ENCODE data around the gene UGT2B10. TPM values are rescaled to one million over a fixed set of nuclear protein-coding genes. Genes with fewer than 3 reads are reported as not detected.

The UGT2B10 gene
- polyA plus RNA-seq, 2 of the 4 experiments (the other 2 are of a cell fraction): 0.12 to 0.44 TPM

- Histone ChIP-seq H3K4me3 (no peak overlapping the region), H3K27ac (no peak overlapping the region), H3K9me3 (peaks cover 11% of the 10 kb centered on the region; the same call in 1 of the 3 replicates), H3K4me2 (no peak overlapping the region), H3K4me1 (0 out of 3 replicates have a peak, but pooled peaks cover 3% of the 10 kb centered on the region)
- DNase-seq (ENCODE audit: low read depth in 1 of 2, low spot score in 1 of 2) (no peak), FAIRE-seq (no peak), ATAC-seq (no peak)
- POLR2A ChIA-PET: no interaction called here
- CTCF ChIA-PET: interaction anchor here (1.2 kb wide), 1 partner anchor 8 kb away, joined by 3 read pairs; no protein-coding TSS in a partner anchor
- TF ChIP-seq, protein P1, sequence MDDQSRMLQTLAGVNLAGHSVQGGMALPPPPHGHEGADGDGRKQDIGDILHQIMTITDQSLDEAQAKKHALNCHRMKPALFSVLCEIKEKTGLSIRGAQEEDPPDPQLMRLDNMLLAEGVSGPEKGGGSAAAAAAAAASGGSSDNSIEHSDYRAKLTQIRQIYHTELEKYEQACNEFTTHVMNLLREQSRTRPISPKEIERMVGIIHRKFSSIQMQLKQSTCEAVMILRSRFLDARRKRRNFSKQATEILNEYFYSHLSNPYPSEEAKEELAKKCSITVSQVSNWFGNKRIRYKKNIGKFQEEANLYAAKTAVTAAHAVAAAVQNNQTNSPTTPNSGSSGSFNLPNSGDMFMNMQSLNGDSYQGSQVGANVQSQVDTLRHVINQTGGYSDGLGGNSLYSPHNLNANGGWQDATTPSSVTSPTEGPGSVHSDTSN (IDR thresholded peaks at IDR 0.05): no peak
- TF ChIP-seq E2F6 (IDR thresholded peaks at IDR 0.05; ENCODE audit: borderline replicate concordance, low read depth): no peak
These were observed 42.2 kb downstream of the UGT2B10 start for GRCh38 chr4:68858039-68858438.

DNA sequence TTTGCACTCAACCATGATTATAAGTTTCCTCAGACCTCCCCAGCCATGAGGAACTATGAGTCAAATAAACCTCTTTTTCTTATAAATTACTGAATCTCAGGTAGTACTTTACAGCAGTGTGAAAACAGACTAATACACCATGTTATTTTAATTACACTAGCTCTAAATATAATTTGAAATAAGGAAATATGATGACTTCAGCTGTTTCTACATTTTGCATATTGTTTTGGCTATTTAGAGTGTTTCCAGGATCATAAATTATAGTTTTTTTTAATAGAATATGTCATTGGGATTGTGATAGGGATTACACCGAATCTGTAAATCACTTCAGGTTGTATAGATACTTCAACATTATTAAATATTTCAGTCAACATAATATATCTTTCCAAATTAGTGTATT is 43.9 kb downstream of the UGT2B10 start:
- FAIRE-seq (no peak), DNase-seq (ENCODE audit: low read depth in 1 of 2, low spot score in 1 of 2) (no peak), ATAC-seq (no peak)
- no peak overlapping the region for H3K4me3 ChIP-seq
- peaks cover 13% of the 10 kb centered on the region for H3K4me1 ChIP-seq
- WGBS (ENCODE audit: missing lambda C conversion rate): 46% methylated on average over 1 of the region's 1 CpG
- ChIA-PET POLR2A (no interaction called here), CTCF (no interaction called here)
- H3K9me3 ChIP-seq: peaks cover 11% of the 10 kb centered on the region; the same call in 1 of the 3 replicates
- no peak overlapping the region for H3K4me2 ChIP-seq
- no peak overlapping the region for H3K27ac ChIP-seq
- TF ChIP-seq ZC3H11A (IDR thresholded peaks at IDR 0.05) (no peak), MAFK (IDR thresholded peaks at IDR 0.05; ENCODE audit: partially characterized antibody) (peak; percentile 68)

- no peak for ATAC-seq
These were observed 45.3 kb downstream of the UGT2B10 start for GRCh38 chr4:68861057-68861456.

More at GRCh38 chr4:68861057-68861456, 45.3 kb downstream of the UGT2B10 start:
- peaks cover 23% of the 10 kb centered on the region for H3K4me1 ChIP-seq
- TF ChIP-seq CHD2 (IDR thresholded peaks at IDR 0.05; ENCODE audit: low read length, partially characterized antibody) (no peak), REST (IDR thresholded peaks at IDR 0.05) (no peak), JUNB (IDR thresholded peaks at IDR 0.05) (no peak), TP53 (CRISPR knock-in tag; IDR thresholded peaks at IDR 0.05) (no peak), PHF8 (IDR thresholded peaks at IDR 0.05; ENCODE audit: borderline replicate concordance, low read depth) (no peak), HMGXB4 (CRISPR knock-in tag; IDR thresholded peaks at IDR 0.05; ENCODE audit: borderline replicate concordance) (no peak), HES2 (IDR thresholded peaks at IDR 0.05) (no peak), ZNF302 (CRISPR knock-in tag; IDR thresholded peaks at IDR 0.05) (no peak), HOXB5 (CRISPR knock-in tag; IDR thresholded peaks at IDR 0.05) (no peak), HOXA7 (CRISPR knock-in tag; IDR thresholded peaks at IDR 0.05) (no peak), CEBPB (IDR thresholded peaks at IDR 0.05) (no peak), EHMT2 (IDR thresholded peaks at IDR 0.05; ENCODE audit: low read depth) (no peak), POLR2A (IDR thresholded peaks at IDR 0.05; ENCODE audit: low read length) (no peak), FOXS1 (CRISPR knock-in tag; IDR thresholded peaks at IDR 0.05) (no peak), MAFK (IDR thresholded peaks at IDR 0.05; ENCODE audit: partially characterized antibody) (no peak), E2F6 (IDR thresholded peaks at IDR 0.05; ENCODE audit: borderline replicate concordance, low read depth) (no peak)
- TF ChIP-seq, protein P2, sequence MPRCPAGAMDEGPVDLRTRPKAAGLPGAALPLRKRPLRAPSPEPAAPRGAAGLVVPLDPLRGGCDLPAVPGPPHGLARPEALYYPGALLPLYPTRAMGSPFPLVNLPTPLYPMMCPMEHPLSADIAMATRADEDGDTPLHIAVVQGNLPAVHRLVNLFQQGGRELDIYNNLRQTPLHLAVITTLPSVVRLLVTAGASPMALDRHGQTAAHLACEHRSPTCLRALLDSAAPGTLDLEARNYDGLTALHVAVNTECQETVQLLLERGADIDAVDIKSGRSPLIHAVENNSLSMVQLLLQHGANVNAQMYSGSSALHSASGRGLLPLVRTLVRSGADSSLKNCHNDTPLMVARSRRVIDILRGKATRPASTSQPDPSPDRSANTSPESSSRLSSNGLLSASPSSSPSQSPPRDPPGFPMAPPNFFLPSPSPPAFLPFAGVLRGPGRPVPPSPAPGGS (IDR thresholded peaks at IDR 0.05): no peak
- TF ChIP-seq, protein P3, sequence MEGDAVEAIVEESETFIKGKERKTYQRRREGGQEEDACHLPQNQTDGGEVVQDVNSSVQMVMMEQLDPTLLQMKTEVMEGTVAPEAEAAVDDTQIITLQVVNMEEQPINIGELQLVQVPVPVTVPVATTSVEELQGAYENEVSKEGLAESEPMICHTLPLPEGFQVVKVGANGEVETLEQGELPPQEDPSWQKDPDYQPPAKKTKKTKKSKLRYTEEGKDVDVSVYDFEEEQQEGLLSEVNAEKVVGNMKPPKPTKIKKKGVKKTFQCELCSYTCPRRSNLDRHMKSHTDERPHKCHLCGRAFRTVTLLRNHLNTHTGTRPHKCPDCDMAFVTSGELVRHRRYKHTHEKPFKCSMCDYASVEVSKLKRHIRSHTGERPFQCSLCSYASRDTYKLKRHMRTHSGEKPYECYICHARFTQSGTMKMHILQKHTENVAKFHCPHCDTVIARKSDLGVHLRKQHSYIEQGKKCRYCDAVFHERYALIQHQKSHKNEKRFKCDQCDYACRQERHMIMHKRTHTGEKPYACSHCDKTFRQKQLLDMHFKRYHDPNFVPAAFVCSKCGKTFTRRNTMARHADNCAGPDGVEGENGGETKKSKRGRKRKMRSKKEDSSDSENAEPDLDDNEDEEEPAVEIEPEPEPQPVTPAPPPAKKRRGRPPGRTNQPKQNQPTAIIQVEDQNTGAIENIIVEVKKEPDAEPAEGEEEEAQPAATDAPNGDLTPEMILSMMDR (IDR thresholded peaks at IDR 0.05): no peak
- H3K4me3 ChIP-seq: no peak overlapping the region
- H3K27ac ChIP-seq: no peak overlapping the region
- CTCF ChIA-PET: no interaction called here
- DNase-seq (ENCODE audit: low read depth in 1 of 2, low spot score in 1 of 2): no peak
- H3K4me2 ChIP-seq: no peak overlapping the region
- FAIRE-seq: no peak
- peaks cover 11% of the 10 kb centered on the region; the same call in 1 of the 3 replicates for H3K9me3 ChIP-seq
- POLR2A ChIA-PET: no interaction called here

Data from A549 (cell line).